Measurements from ENCODE around the gene ARHGAP40. TPM values are rescaled to one million over a fixed set of nuclear protein-coding genes. Genes with fewer than 3 reads are reported as not detected.

Gene ARHGAP40
- polyA plus RNA-seq, 1 donor: 1.2 TPM

GRCh38 chr20:38650010-38650409 is 48.4 kb downstream of the ARHGAP40 start:
- no peak for DNase-seq

GRCh38 chr20:38651154-38651553 is 49.5 kb downstream of the ARHGAP40 start:
- DNase-seq: no peak

GRCh38 chr20:38651562-38651961 is 50.0 kb downstream of the ARHGAP40 start:
- DNase-seq: no peak

- DNase-seq: no peak
Measured at GRCh38 chr20:38652995-38653394, 51.4 kb downstream of the ARHGAP40 start.

- no peak for DNase-seq
Measured at GRCh38 chr20:38657390-38657789, 55.8 kb downstream of the ARHGAP40 start.

GRCh38 chr20:38658879-38659596 is 57.4 kb downstream of the ARHGAP40 start:
- no peak for DNase-seq

- no peak for DNase-seq
Measured at GRCh38 chr20:38659597-38659880, 57.9 kb downstream of the ARHGAP40 start.

GRCh38 chr20:38660429-38660828 is 58.8 kb downstream of the ARHGAP40 start:
- DNase-seq: no peak

GRCh38 chr20:38663660-38664059 is 62.1 kb downstream of the ARHGAP40 start:
- no peak for DNase-seq

- DNase-seq: no peak
Measured at GRCh38 chr20:38664284-38664683, 62.7 kb downstream of the ARHGAP40 start.

GRCh38 chr20:38665094-38665493 is 63.5 kb downstream of the ARHGAP40 start:
- DNase-seq: no peak

GRCh38 chr20:38665506-38666285 is 64.1 kb downstream of the ARHGAP40 start:
- no peak for DNase-seq

- no peak for DNase-seq
Measured at GRCh38 chr20:38667417-38667956, 65.9 kb downstream of the ARHGAP40 start.

GRCh38 chr20:38669688-38670087 is 68.1 kb downstream of the ARHGAP40 start:
- no peak for DNase-seq

GRCh38 chr20:38670786-38671185 is 69.2 kb downstream of the ARHGAP40 start:
- no peak for DNase-seq

GRCh38 chr20:38671186-38671585 is 69.6 kb downstream of the ARHGAP40 start:
- no peak for DNase-seq

- no peak for DNase-seq
Measured at GRCh38 chr20:38671701-38672292, 70.2 kb downstream of the ARHGAP40 start.

- no peak for DNase-seq
Measured at GRCh38 chr20:38672504-38672903, 70.9 kb downstream of the ARHGAP40 start.

- DNase-seq: no peak
Measured at GRCh38 chr20:38673261-38673660, 71.7 kb downstream of the ARHGAP40 start.

GRCh38 chr20:38673725-38674091 is 72.1 kb downstream of the ARHGAP40 start:
- DNase-seq: no peak

- peak; percentile 62 for DNase-seq
Measured at GRCh38 chr20:38674092-38674764, 72.6 kb downstream of the ARHGAP40 start.

GRCh38 chr20:38674765-38675133 is 73.1 kb downstream of the ARHGAP40 start:
- no peak for DNase-seq

GRCh38 chr20:38676576-38676975 is 75.0 kb downstream of the ARHGAP40 start:
- DNase-seq: no peak
